A549 treated with AZD2906 at 1 μM for 4 hours (cell line): ENCODE measurements around the gene YTHDF2. TPM values are rescaled to one million over a fixed set of nuclear protein-coding genes. Genes with fewer than 3 reads are reported as not detected.

Experiments used
- total RNA-seq: library from RNA; stranded (reverse); fragments of 200-300 nt; extraction: Qiagen RNA extraction; gene quantifications from 5 replicates; pipeline ENCODE4 v1.2.3, GENCODE V29; 2022

YTHDF2 gene
- total RNA-seq = 52.5 to 58.9 TPM (median 54.2 TPM) in 5 replicates

DNA sequence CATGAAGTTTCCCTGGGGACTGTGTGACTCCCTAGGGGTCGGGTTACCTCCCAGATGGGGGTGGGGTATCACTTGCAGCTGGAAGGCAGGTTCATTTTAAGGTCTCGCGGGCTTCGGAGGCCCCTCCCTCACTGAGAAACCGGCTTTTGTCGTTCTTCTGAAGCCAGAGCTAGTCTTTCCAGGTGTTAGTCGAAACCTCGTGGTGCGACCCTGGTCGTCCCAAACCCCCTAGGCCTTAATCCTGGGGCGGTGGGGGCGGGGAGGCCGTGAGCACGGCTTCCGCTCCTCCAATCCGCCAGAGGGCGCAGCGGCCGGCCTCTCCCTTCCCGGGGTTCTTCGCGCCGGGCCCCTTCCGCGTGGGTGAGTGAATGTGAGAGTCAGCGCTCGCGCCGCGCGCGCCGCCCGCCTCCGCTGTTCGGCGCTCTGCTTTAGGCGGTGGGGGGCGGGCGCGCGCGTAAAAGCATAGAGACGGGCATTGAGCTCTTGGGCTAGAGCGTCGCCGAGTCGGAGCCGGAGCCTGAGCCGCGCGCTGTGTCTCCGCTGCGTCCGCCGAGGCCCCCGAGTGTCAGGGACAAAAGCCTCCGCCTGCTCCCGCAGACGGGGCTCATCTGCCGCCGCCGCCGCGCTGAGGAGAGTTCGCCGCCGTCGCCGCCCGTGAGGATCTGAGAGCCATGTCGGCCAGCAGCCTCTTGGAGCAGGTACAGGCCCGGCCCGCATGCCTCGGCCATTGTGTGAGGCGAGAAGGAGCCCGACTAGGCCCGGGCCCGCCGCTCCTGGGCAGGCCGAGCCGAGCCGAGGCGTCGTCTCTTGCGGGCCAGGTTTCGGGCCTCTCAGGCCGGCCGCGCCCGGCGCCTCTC, at the start of gene YTHDF2:
Gene YTHDF2, plus strand, starts transcription at position 491 of the 857 bp plus-strand sequence. Its CDS starts 181 bp downstream, at position 672.

DNA sequence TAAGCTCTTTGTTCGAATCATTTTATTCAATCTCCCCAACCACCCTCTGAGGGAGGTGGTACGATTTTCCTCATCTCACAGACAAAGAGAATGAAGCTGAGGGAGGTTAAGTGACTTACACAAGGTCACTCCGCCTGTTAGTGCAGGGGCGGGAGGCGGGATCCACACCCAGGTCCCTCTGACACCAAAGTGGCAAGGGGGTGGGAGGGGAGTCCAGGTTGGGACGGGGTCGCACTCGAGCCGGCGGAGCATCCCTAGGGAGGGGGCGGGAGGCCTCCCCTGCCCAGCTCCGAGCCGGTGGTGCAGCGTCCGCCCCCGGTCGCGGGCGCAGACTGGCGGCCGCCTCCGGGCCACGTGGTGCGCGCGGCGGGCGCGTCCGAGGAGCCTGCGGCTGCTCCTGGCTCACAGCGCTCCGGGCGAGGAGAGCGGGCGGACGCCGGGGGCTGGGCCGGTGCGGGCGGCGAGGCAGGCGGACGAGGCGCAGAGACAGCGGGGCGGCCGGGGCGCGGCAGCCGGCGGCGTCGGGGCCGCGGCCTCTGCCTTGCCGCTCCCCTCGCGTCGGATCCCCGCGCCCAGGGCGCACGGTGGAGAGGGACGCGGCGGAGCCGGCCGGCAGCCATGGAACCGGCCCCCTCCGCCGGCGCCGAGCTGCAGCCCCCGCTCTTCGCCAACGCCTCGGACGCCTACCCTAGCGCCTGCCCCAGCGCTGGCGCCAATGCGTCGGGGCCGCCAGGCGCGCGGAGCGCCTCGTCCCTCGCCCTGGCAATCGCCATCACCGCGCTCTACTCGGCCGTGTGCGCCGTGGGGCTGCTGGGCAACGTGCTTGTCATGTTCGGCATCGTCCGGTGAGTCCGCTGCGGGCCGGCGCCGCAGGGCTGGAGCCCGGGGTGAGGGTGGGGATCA, 75.3 kb downstream of the YTHDF2 start, which contains the start of gene OPRD1:
Gene OPRD1, plus strand, starts transcription at position 405 of the 903 bp plus-strand sequence. Its CDS starts 214 bp downstream, at position 619.

Other genes starting within 250 kb of the YTHDF2 start
- 70.2 to 79.3 TPM (median 75.3 TPM) in 5 replicates for gene RCC1, start 230.9 kb upstream of the YTHDF2 start, total RNA-seq
- gene TRNAU1AP, start 183.9 kb upstream of the YTHDF2 start, total RNA-seq = 16.7 to 26.2 TPM (median 25.3 TPM) in 5 replicates
- gene RAB42, start 144.7 kb upstream of the YTHDF2 start, total RNA-seq = 3.2 to 3.7 TPM (median 3.5 TPM) in 5 replicates
- gene TAF12, start 93.9 kb upstream of the YTHDF2 start, total RNA-seq = 11.0 to 12.9 TPM (median 12.5 TPM) in 5 replicates
- not detected in 5 replicates for gene RNU11, start 88.3 kb upstream of the YTHDF2 start, total RNA-seq
- gene GMEB1, start 68.2 kb upstream of the YTHDF2 start, total RNA-seq = 5.1 to 6.7 TPM (median 5.6 TPM) in 5 replicates
- gene OPRD1, start 75.2 kb downstream of the YTHDF2 start, total RNA-seq = 0.01 to 0.07 TPM (median 0.02 TPM) in 5 replicates
- 3.4 to 6.7 TPM (median 4.1 TPM) in 5 replicates for gene EPB41, start 177.6 kb downstream of the YTHDF2 start, total RNA-seq